K562 (cell line): ENCODE measurements around the gene PIK3C2A. TPM values are rescaled to one million over a fixed set of nuclear protein-coding genes. Genes with fewer than 3 reads are reported as not detected.

Experiments
- ATAC-seq: fragments of 200-7000 bp; cut with Tn5 transposase; 3 replicates; pipeline ENCODE4 v1.9.1; 2020; ENCODE audit warnings: moderate library complexity
- BruUV-seq: library from RNA; stranded (reverse); fragments of 400-500 nt; replicated peaks from 2 replicates; lab custom pipeline; 2021; lab: Mats Ljungman, UMichigan
- CTCF ChIA-PET: fragments of 300-600 bp; formaldehyde crosslinking; extraction: SDS; loops from one replicate; lab custom pipeline; 2021; ENCODE audit warnings: low intra/inter-chr PET ratio; lab: Yijun Ruan, JAX
- POLR2A ChIA-PET: fragments of 300-600, 350-650 bp; sonication (Branson Sonifier 250); formaldehyde crosslinking; extraction: SDS; loops from one replicate; lab custom pipeline; 2021; ENCODE audit warnings: antibody characterized with exemption, inconsistent platforms; lab: Yijun Ruan, JAX
- DNase-seq, 4 experiments: peaks; one replicate each; pipeline versions ENCODE4 v3.0.0 to v3.0.0-alpha.2; 2011 to 2018; ENCODE audit warnings: low spot score in 3 of 4, mixed read lengths in 3 of 4; ENCODE audit errors: extremely low read depth in 1 of 4
- FAIRE-seq: peaks from 2 replicates; lab custom pipeline; 2011; peaks lifted over from hg19 to GRCh38; lab: Jason Lieb, UNC
- H2AFZ ChIP-seq: 2 replicates; pipeline ENCODE4 v1.6.0; 2011; ENCODE audit warnings: low read depth, low read length, control low read depth, inconsistent platforms
- H3K27ac ChIP-seq: fragments of 200-600 bp; 3 replicates; pipeline ENCODE4 v1.8.0; 2011; ENCODE audit warnings: low read depth, mild to moderate bottlenecking, control low read depth, inconsistent platforms, low read length, moderate library complexity, mixed read lengths; ENCODE audit errors: extremely low read depth
- H3K27me3 ChIP-seq, 2 experiments: fragments of 300-600 bp in 1 of 2; 2 replicates in 1 of 2; 3 replicates in 1 of 2; pipeline versions ENCODE4 v1.6.0 to v1.8.0; 2011; ENCODE audit warnings: inconsistent platforms in 2 of 2, low read length in 2 of 2, mild to moderate bottlenecking in 1 of 2, mixed read lengths in 1 of 2, moderate library complexity in 1 of 2; ENCODE audit not compliant: control insufficient read depth in 2 of 2, insufficient read depth in 2 of 2
- H3K36me3 ChIP-seq: fragments of 300-600 bp; 3 replicates; pipeline ENCODE4 v1.8.0; 2011; ENCODE audit warnings: mild to moderate bottlenecking, low read length, inconsistent platforms; ENCODE audit not compliant: control insufficient read depth, insufficient read depth
- H3K4me1 ChIP-seq, 2 experiments: fragments of 200-600 bp in 1 of 2; replicated peaks in 1 of 2; 2 replicates in 1 of 2; 3 replicates in 1 of 2; pipeline versions ENCODE4 v1.5.1 to v1.8.0; 2011; ENCODE audit warnings: inconsistent platforms in 2 of 2, low read length in 2 of 2, mild to moderate bottlenecking in 1 of 2, mixed read lengths in 1 of 2, moderate library complexity in 1 of 2; ENCODE audit not compliant: control insufficient read depth in 2 of 2, insufficient read depth in 2 of 2
- H3K4me2 ChIP-seq: 2 replicates; pipeline ENCODE4 v1.6.1; 2011; ENCODE audit warnings: low read length, control low read depth, inconsistent platforms, mixed read lengths; ENCODE audit not compliant: insufficient read depth
- H3K4me3 ChIP-seq: fragments of 200-600 bp; sonication (generic), shearing (Covaris generic); 2 replicates; pipeline ENCODE4 v1.5.1; 2016; ENCODE audit warnings: control low read depth, inconsistent platforms
- H3K79me2 ChIP-seq: fragments of 200-600 bp; 3 replicates; pipeline ENCODE4 v1.8.0; 2011; ENCODE audit warnings: low read length, inconsistent platforms; ENCODE audit not compliant: control insufficient read depth, insufficient read depth
- H3K9ac ChIP-seq, 2 experiments: 2 replicates each; pipeline versions ENCODE4 v1.6.0 to v1.6.1; 2011; ENCODE audit warnings: low read depth in 2 of 2, low read length in 2 of 2, control low read depth in 1 of 2, inconsistent platforms in 1 of 2, mild to moderate bottlenecking in 1 of 2, mixed read lengths in 1 of 2; ENCODE audit not compliant: insufficient read depth in 1 of 2
- H3K9me1 ChIP-seq: one replicate; pipeline ENCODE4 v1.6.0; 2011; ENCODE audit warnings: inconsistent platforms, mild to moderate bottlenecking, low read length, moderate library complexity; ENCODE audit not compliant: control insufficient read depth, insufficient read depth
- H3K9me3 ChIP-seq: replicated peaks from 2 replicates; pipeline ENCODE4 v1.5.1; 2011; ENCODE audit warnings: low read depth, low read length, inconsistent platforms; ENCODE audit not compliant: control insufficient read depth, insufficient read depth
- H4K20me1 ChIP-seq: replicated peaks from 2 replicates; pipeline ENCODE4 v1.6.1; 2011; ENCODE audit warnings: low read length, inconsistent platforms, mixed read lengths; ENCODE audit not compliant: control insufficient read depth, insufficient read depth
- ARNT ChIP-seq, 2 experiments: fragments of 450-650 bp; IDR thresholded peaks; 2 replicates each; pipeline ENCODE4 v1.6.1; 2016; ENCODE audit warnings: mild to moderate bottlenecking in 1 of 2
- GABPA ChIP-seq: fragments of 200-800 bp; sonication (Bioruptor generic); conservative IDR thresholded peaks from 2 replicates; pipeline ENCODE4 v1.6.1; 2016; ENCODE audit warnings: low read depth, missing genetic modification characterization, missing compliant biosample characterization
- GATAD2B ChIP-seq: fragments of 450-650 bp; IDR thresholded peaks from 2 replicates; pipeline ENCODE4 v1.6.1; 2017; ENCODE audit warnings: mild to moderate bottlenecking, borderline replicate concordance
- NFE2L1 ChIP-seq: fragments of 450-650 bp; IDR thresholded peaks from 2 replicates; pipeline ENCODE4 v1.6.1; 2016; ENCODE audit warnings: missing genetic modification characterization, low read depth, mild to moderate bottlenecking, missing compliant biosample characterization, moderate library complexity, borderline replicate concordance
- PCBP1 ChIP-seq: fragments of 200-400 bp; formaldehyde crosslinking; IDR thresholded peaks from 2 replicates; pipeline ENCODE4 v1.6.1; 2018; ENCODE audit warnings: mild to moderate bottlenecking, low read depth, low read length; ENCODE audit not compliant: poor library complexity, severe bottlenecking
- PHTF2 ChIP-seq: fragments of 250-450 bp; sonication (Bioruptor Pico); IDR thresholded peaks from 2 replicates; pipeline ENCODE4 v1.5.0; 2021; ENCODE audit warnings: mild to moderate bottlenecking
- RAD21 ChIP-seq, 2 experiments: fragments of 250-450 bp in 1 of 2; fragments of 450-650 bp in 1 of 2; sonication (Bioruptor Pico) in 1 of 2; formaldehyde crosslinking in 1 of 2; IDR thresholded peaks in 1 of 2; conservative IDR thresholded peaks in 1 of 2; 2 replicates each; pipeline versions ENCODE4 v1.4.0 to v1.8.0; 2020 to 2022; ENCODE audit warnings: mild to moderate bottlenecking in 2 of 2, moderate library complexity in 1 of 2
- U2AF2 ChIP-seq: fragments of 200-400 bp; formaldehyde crosslinking; optimal IDR thresholded peaks from 2 replicates; pipeline ENCODE3; 2017; ENCODE audit warnings: low read depth, mild to moderate bottlenecking, low read length
- ZHX1 ChIP-seq: fragments of 150-350 bp; conservative IDR thresholded peaks from 2 replicates; pipeline ENCODE4 v1.6.1; 2014; ENCODE audit warnings: low read length
- ZNF79 ChIP-seq: fragments of 250-450 bp; sonication (Bioruptor Pico); IDR thresholded peaks from 2 replicates; pipeline ENCODE4 v1.4.0; 2020; ENCODE audit warnings: low read depth, mild to moderate bottlenecking, moderate library complexity
- WGBS: fragments of 100-300 bp; shearing (Covaris generic); methylation state at CpG from one replicate; pipeline ENCODE4 v1.1.6; 2016; ENCODE audit warnings: low coverage, mixed read lengths; ENCODE audit not compliant: insufficient coverage; ENCODE audit errors: missing lambda C conversion rate; 5-methylcytosine and 5-hydroxymethylcytosine counted together
- in situ Hi-C: fragments of 300-500 bp; cut with MboI; formaldehyde crosslinking; loops from 4 replicates; pipeline ENCODE4 v1.15.0; 2018; ENCODE audit warnings: inconsistent platforms, mixed read lengths
- intact Hi-C: fragments of 100-400 bp; cut with micrococcal nuclease; formaldehyde crosslinking; loops from 2 replicates; pipeline ENCODE4 v1.14.2; 2022
- polyA plus RNA-seq, 8 experiments: library from polyadenylated mRNA; depleted of rRNA in 4 of 8; stranded (reverse) in 5 of 8; unstranded in 3 of 8; fragments of >200 nt; fragmentation: Nextera tagmentation in 2 of 8; fragmentation: Illumina TruSeq in 1 of 8; extraction: Ambion mirVana in 2 of 8; extraction: Trizol in 1 of 8; gene quantifications; 2 replicates each; pipeline versions ENCODE4 v1.2.1 to v1.2.3, GENCODE V29; 2011 to 2014; ENCODE audit warnings: inconsistent platforms in 1 of 8, missing spikeins in 1 of 8
- total RNA-seq, 7 experiments: library from RNA; depleted of rRNA in 6 of 7; stranded (reverse); fragments of >200 nt in 6 of 7; fragmentation: Illumina TruSeq in 2 of 7; extraction: Trizol in 2 of 7; gene quantifications; 2 replicates each; pipeline versions ENCODE4 v1.2.1 to v1.2.3, GENCODE V29; 2011 to 2021; ENCODE audit warnings: low replicate concordance in 1 of 7
- TF ChIP-seq, protein P1 (sequence below): sonication (generic); formaldehyde crosslinking; IDR thresholded peaks from 2 replicates; pipeline ENCODE4 v1.8.0; 2023; ENCODE audit warnings: mild to moderate bottlenecking, missing genetic modification reagents

The PIK3C2A gene
- total and polyA plus RNA-seq, 9 of the 15 experiments (the other 6 are each of a cell fraction or from before 2014, with no cell fraction given) = 3.1 to 25.2 (median 15.6) TPM

DNA sequence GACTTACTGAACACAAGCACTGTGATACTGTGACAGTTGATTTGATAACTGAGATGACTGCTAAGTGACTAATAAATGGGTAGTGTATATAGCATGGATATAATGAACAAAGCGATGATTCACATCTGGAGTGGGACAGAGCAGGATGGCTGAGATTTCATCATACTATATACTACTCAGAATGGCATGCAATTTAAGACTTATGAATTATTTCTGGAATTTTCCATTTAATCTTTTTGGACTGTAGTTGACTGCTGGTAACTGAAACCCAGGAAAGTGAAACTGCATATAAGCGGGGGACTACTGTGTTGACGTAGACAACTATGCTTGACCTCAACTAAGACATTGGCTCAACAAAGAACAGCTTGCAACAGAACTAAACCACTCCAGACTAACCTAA lies 48.7 kb upstream of the PIK3C2A start (continued):
- TF ChIP-seq ZHX1 (no peak), ARNT (IDR thresholded peaks at IDR 0.05) (no peak), GABPA (tag) (no peak), RAD21 (CRISPR knock-in tag; conservative IDR thresholded peaks at IDR 0.05 in 1 of 2, IDR thresholded peaks at IDR 0.05 in 1 of 2) (no peak), GATAD2B (no peak), PCBP1 (no peak), NFE2L1 (tag) (no peak), PHTF2 (no peak)

GRCh38 chr11:17252704-17253103 lies 44.9 kb upstream of the PIK3C2A start:
- H3K9ac ChIP-seq = no peak overlapping the region
- no peaks in the 10 kb centered on the region for H4K20me1 ChIP-seq
- no peaks in the 10 kb centered on the region for H3K9me1 ChIP-seq
- no peaks in the 10 kb centered on the region for H3K36me3 ChIP-seq
- peaks cover 3 to 4% of the 10 kb centered on the region in 2 experiments; a peak in 4 of 5 replicates for H3K4me1 ChIP-seq
- DNase-seq (no peak), FAIRE-seq (no peak), ATAC-seq (no peak)
- H3K9me3 ChIP-seq = no peaks in the 10 kb centered on the region
- H3K4me2 ChIP-seq = no peak overlapping the region
- H3K27me3 ChIP-seq = 0 out of 5 replicates have a peak, but pooled peaks cover 0 to 4% of the 10 kb centered on the region in 2 experiments
- 51% methylated on average over 4 of the region's 4 CpGs for WGBS
- ChIA-PET POLR2A (no interaction called here), CTCF (no interaction called here)
- H2AFZ ChIP-seq = no peak overlapping the region
- H3K79me2 ChIP-seq = no peaks in the 10 kb centered on the region
- H3K27ac ChIP-seq = no peak overlapping the region
- in situ Hi-C loops = no loop called here
- intact Hi-C loops = no loop called here
- no TSS peak for BruUV-seq
- no peak overlapping the region for H3K4me3 ChIP-seq
- TF ChIP-seq, protein P1, sequence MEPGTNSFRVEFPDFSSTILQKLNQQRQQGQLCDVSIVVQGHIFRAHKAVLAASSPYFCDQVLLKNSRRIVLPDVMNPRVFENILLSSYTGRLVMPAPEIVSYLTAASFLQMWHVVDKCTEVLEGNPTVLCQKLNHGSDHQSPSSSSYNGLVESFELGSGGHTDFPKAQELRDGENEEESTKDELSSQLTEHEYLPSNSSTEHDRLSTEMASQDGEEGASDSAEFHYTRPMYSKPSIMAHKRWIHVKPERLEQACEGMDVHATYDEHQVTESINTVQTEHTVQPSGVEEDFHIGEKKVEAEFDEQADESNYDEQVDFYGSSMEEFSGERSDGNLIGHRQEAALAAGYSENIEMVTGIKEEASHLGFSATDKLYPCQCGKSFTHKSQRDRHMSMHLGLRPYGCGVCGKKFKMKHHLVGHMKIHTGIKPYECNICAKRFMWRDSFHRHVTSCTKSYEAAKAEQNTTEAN = no peak
- TF ChIP-seq ZNF79 (CRISPR knock-in tag) (no peak), U2AF2 (no peak)
